Astrocyte of the cerebellum (primary cell): ENCODE measurements around the gene RAB4B.
"Not testable (repeated sequence)": the region's sequence is repeated elsewhere in the genome, so short reads cannot be mapped to it uniquely, and the experiment has no call there.

ENCODE experiments used
- DNase-seq: peaks from one replicate; pipeline ENCODE4 v3.0.0-alpha.2; 2011; ENCODE audit warnings: low read depth
- H3K4me3 ChIP-seq: 2 replicates; pipeline ENCODE4 v1.5.1; 2011; ENCODE audit warnings: mild to moderate bottlenecking, low read depth, low read length, moderate library complexity
- in situ Hi-C: cut with HindIII; loops from 2 replicates; pipeline ENCODE4 v1.10.0; 2017; ENCODE audit warnings: low sequenced_read_pairs
- TF ChIP-seq, protein P1 (sequence below): IDR thresholded peaks from 2 replicates; pipeline ENCODE4 v1.5.1; 2012; ENCODE audit warnings: low read length, low read depth, moderate library complexity, mild to moderate bottlenecking; ENCODE audit errors: missing control alignments

Gene RAB4B

GRCh38 chr19:40827386-40828247 is 49.6 kb downstream of the RAB4B start:
- TF ChIP-seq, protein P1, sequence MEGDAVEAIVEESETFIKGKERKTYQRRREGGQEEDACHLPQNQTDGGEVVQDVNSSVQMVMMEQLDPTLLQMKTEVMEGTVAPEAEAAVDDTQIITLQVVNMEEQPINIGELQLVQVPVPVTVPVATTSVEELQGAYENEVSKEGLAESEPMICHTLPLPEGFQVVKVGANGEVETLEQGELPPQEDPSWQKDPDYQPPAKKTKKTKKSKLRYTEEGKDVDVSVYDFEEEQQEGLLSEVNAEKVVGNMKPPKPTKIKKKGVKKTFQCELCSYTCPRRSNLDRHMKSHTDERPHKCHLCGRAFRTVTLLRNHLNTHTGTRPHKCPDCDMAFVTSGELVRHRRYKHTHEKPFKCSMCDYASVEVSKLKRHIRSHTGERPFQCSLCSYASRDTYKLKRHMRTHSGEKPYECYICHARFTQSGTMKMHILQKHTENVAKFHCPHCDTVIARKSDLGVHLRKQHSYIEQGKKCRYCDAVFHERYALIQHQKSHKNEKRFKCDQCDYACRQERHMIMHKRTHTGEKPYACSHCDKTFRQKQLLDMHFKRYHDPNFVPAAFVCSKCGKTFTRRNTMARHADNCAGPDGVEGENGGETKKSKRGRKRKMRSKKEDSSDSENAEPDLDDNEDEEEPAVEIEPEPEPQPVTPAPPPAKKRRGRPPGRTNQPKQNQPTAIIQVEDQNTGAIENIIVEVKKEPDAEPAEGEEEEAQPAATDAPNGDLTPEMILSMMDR: no peak
- no peak for DNase-seq
- in situ Hi-C loops: no loop called here
- no peak overlapping the region for H3K4me3 ChIP-seq

- in situ Hi-C loops: no loop called here
- H3K4me3 ChIP-seq: no peak overlapping the region
- TF ChIP-seq, protein P1: no peak
- no peak for DNase-seq
These were observed 51.2 kb downstream of the RAB4B start for GRCh38 chr19:40829205-40829604.

GRCh38 chr19:40830741-40831140 is 52.7 kb downstream of the RAB4B start:
- in situ Hi-C loops, DNase-seq: not testable (repeated sequence)

GRCh38 chr19:40831502-40832430 is 53.7 kb downstream of the RAB4B start:
- TF ChIP-seq, protein P1: no peak
- H3K4me3 ChIP-seq: no peak overlapping the region
- DNase-seq: peak; percentile 29
- in situ Hi-C loops: no loop called here

More at GRCh38 chr19:40830741-40831140, 52.7 kb downstream of the RAB4B start:
- not testable (repeated sequence) for H3K4me3 ChIP-seq

DNA sequence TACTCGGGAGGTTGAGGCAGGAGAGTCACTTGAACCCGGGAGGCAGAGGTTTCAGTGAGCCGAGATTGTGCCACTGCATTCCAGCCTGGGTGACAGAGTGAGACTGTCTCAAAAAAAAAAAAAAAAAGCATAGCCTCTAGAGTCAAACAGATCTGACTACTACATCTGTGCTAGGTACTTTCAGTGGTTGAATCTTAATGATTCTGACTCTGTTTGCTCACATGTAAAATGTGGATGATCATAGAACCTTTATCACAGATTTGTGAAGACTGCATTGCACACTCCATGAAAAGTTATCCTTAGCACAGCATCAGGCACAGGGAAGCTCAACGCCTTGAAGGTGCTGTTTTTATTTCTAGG is 54.4 kb downstream of the RAB4B start:
- DNase-seq, H3K4me3 ChIP-seq, in situ Hi-C loops: not testable (repeated sequence)

- in situ Hi-C loops, DNase-seq, H3K4me3 ChIP-seq: not testable (repeated sequence)
These were observed 55.9 kb downstream of the RAB4B start for GRCh38 chr19:40833728-40834533.

GRCh38 chr19:40836754-40837429 is 58.8 kb downstream of the RAB4B start:
- no peak for DNase-seq
- TF ChIP-seq, protein P1: no peak

DNA sequence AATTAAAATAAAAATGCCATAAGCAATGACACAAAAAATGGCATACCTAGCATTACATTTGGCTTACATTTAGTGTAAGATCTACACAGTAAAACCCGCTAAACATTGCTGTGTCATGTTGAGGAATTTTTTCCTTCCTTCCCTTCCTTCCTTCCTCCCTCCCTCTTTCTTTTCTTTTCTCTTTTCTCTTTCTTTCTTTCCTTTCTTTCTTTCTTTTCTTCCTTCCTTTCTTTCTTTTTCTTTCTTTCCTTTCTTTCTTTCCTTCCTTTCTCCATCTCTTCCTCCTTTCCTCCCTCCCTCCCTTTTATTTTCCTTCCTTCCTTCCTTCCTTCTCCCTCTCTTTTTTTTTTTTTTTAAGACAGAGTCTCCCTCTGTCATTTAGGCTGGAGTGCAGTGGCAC is 60.4 kb downstream of the RAB4B start:
- DNase-seq, in situ Hi-C loops, H3K4me3 ChIP-seq: not testable (repeated sequence)

More at GRCh38 chr19:40836754-40837429, 58.8 kb downstream of the RAB4B start:
- no peak overlapping the region for H3K4me3 ChIP-seq
- in situ Hi-C loops: no loop called here

- DNase-seq, in situ Hi-C loops, H3K4me3 ChIP-seq: not testable (repeated sequence)
These were observed 64.0 kb downstream of the RAB4B start for GRCh38 chr19:40842012-40842411.

DNA sequence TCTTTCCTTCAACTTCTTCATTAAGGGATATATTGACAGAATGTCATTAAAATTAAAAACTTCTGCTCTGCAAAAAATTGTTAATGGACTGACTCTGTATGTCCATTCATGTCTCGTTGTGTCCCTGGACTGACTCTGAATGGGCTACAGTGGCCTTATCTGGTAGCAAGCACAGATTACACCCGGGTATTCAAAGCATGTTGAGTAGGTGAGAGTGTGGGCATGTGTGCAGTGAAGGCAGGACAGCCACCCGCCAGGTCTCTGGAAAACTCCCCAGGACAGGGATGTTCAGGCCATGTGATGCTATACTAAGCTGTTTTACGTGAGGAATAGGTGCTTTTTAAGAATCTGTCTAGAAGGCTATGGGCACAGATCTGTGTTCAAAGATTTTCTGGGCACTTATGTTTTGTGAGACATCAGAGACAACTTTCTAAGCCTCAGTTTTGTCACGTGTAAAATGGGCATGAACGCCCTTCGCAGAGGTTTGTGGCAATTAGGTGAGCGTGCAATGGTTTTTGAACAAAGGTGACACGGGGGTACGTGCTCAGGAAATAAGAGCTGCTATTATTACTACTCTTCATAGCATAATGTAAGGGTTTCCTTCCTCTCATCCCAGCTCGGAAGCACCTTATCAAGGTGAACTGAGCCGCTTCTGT is 65.1 kb downstream of the RAB4B start:
- not testable (repeated sequence) for H3K4me3 ChIP-seq

DNA sequence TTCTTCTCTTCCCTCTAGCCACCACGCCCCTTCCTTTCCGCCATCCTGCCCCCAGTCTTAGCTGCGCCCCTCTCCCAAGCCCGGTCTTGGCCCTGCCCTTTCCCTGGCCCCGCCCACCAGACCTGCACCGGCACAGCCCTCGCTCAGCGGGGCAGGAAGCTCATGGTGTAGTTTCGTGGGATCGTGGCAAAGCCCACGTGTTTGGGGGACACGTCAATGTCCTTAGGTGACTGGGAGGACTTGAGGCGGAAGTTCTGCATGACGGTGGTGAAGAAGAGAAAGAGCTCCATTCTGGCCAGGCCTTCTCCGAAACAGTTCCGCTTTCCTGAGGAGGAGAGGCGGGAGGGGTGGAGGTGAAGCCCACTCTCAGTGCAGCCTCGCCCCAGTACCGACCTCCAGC is 65.6 kb downstream of the RAB4B start:
- in situ Hi-C loops, H3K4me3 ChIP-seq, DNase-seq: not testable (repeated sequence)

More for the DNA sequence above, 65.1 kb downstream of the RAB4B start:
- in situ Hi-C loops, DNase-seq: not testable (repeated sequence)
